SJCRH30 (cell line): ENCODE data around the gene MTUS2. TPM values are rescaled to one million over a fixed set of nuclear protein-coding genes. Genes with fewer than 3 reads are reported as not detected.
"Not testable (repeated sequence)": the region's sequence is repeated elsewhere in the genome, so short reads cannot be mapped to it uniquely, and the experiment has no call there.

ENCODE experiments used
- DNase-seq, 2 experiments: peaks; one replicate each; pipeline ENCODE4 v3.0.0-alpha.2; 2015 to 2020
- H3K27ac ChIP-seq: fragments of 250-450 bp; sonication (Bioruptor Pico); 2 replicates; pipeline ENCODE4 v1.5.1; 2020; ENCODE audit warnings: mild to moderate bottlenecking, moderate library complexity
- H3K27me3 ChIP-seq: fragments of 250-450 bp; sonication (Bioruptor Pico); 2 replicates; pipeline ENCODE4 v1.5.1; 2020; ENCODE audit warnings: mild to moderate bottlenecking, moderate library complexity
- H3K36me3 ChIP-seq: fragments of 250-450 bp; sonication (Bioruptor Pico); 2 replicates; pipeline ENCODE4 v1.5.1; 2020; ENCODE audit warnings: mild to moderate bottlenecking, moderate library complexity
- H3K4me1 ChIP-seq: fragments of 250-450 bp; sonication (Bioruptor Pico); 2 replicates; pipeline ENCODE4 v1.5.1; 2020; ENCODE audit warnings: mild to moderate bottlenecking, moderate library complexity
- H3K4me3 ChIP-seq: fragments of 250-450 bp; sonication (Bioruptor Pico); 2 replicates; pipeline ENCODE4 v1.5.1; 2020; ENCODE audit warnings: mild to moderate bottlenecking, moderate library complexity
- H3K9me3 ChIP-seq: fragments of 250-450 bp; sonication (Bioruptor Pico); replicated peaks from 2 replicates; pipeline ENCODE4 v1.5.1; 2020; ENCODE audit warnings: mild to moderate bottlenecking, moderate library complexity
- total RNA-seq: library from RNA; depleted of rRNA; stranded (reverse); fragments of >200 nt; shearing (Covaris generic); gene quantifications from 2 replicates; pipeline ENCODE4 v1.2.3, GENCODE V29; 2014

Gene MTUS2
- total RNA-seq, 1 experiment from 2014 or later: 2.4 TPM

DNA sequence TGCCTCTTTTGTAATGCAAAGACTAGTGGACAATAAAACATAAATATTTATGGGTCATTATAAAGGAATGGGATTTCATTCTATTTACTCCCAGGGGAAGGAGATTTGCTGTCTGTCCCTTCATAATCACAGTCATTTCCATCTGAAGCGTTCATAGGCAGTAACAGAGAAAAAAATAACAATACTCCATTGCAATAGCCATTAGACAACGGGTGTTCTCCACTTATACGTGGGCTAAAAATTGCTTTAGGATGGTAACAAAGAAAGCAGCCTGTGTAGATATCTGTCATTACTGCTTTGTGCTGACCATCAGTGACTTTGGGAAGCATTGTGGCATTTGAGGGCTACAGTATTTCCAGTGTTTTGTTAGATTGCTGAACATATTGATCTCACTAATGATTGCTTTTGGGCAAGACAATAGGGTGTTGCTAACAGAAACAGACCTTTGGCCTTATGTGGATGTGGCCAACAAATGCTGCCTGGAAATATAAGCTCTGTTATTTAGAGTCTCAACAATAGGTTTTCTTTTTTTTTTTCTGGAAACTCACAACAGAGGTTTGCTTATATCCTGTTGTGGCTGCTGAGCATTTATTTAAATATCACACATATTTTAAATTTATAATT, 355.2 kb downstream of the MTUS2 start:
- H3K27ac ChIP-seq: no peak overlapping the region
- no peaks in the 10 kb centered on the region for H3K4me1 ChIP-seq
- H3K36me3 ChIP-seq: no peaks in the 10 kb centered on the region
- no peak overlapping the region for H3K4me3 ChIP-seq
- DNase-seq: no peak
- no peaks in the 10 kb centered on the region for H3K9me3 ChIP-seq
- H3K27me3 ChIP-seq: peaks cover 8% of the 10 kb centered on the region; the same call in 1 of the 2 replicates

DNA sequence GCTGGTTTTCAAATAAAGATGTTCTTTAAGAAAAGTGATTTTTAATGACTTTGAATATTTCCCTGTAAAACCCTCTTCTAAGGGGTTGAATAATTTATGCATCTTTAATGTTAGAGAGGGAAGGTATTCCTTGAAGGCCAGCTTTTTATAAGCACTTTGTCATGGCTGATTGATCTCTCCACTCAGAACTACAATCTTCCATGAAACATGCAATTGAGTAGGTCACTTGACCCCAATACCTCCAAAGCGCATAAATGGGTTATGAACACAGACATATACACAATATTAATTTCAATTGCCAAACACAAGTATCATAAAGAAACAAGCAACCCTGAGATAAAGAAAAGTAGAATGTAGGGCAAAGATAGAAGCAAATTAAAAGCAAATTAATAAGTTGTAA, 359.9 kb downstream of the MTUS2 start:
- H3K27ac ChIP-seq: no peak overlapping the region
- no peaks in the 10 kb centered on the region for H3K36me3 ChIP-seq
- peaks cover under 1% of the 10 kb centered on the region; the same call in 1 of the 2 replicates for H3K27me3 ChIP-seq
- no peaks in the 10 kb centered on the region for H3K4me1 ChIP-seq
- no peak for DNase-seq
- H3K9me3 ChIP-seq: 0 out of 2 replicates have a peak, but pooled peaks cover 5% of the 10 kb centered on the region
- H3K4me3 ChIP-seq: no peak overlapping the region

DNA sequence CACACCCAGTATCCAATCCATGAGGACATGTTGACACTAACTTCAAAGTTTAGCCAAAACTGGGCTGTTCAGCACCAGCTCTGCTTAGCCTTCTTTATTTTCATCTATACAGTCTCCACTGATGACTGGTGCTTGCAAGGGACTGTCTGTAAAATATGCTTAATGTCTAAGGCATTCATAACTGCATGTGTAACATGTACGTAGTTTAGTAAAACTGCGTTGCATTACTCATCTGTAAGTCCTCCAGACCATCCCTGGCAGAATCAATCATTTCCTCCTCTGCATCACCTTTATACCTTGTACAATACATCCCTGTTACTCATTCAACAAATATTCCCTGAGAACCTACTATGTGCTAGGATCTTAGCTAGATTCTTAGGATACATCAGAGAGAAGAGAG, 362.1 kb downstream of the MTUS2 start:
- H3K4me1 ChIP-seq: no peaks in the 10 kb centered on the region
- H3K36me3 ChIP-seq: no peaks in the 10 kb centered on the region
- H3K27me3 ChIP-seq: no peaks in the 10 kb centered on the region; the same call in 1 of the 2 replicates
- 0 out of 2 replicates have a peak, but pooled peaks cover 5% of the 10 kb centered on the region for H3K9me3 ChIP-seq
- H3K27ac ChIP-seq: no peak overlapping the region
- DNase-seq: no peak
- no peak overlapping the region for H3K4me3 ChIP-seq

DNA sequence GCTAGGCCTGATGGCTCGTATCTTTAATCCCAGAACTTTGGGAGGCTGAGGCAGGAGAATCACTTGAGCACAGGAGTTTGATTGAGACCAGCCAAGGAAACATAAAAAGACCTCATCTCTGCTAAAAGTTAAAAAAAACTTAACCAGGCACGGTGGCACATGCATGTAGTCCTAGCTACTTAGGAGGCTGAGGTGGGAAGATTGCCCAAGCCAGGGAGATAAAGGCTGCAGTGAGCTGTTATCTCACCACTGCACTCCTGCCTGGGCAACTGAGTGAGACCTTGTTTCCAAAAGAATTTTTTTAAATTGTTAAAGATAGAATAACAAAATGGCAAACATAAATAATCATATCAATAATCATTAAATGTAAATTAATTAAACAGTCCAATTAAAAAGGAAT, 365.8 kb downstream of the MTUS2 start:
- Histone ChIP-seq H3K4me3 (no peak overlapping the region), H3K9me3 (0 out of 2 replicates have a peak, but pooled peaks cover 5% of the 10 kb centered on the region), H3K36me3 (no peaks in the 10 kb centered on the region), H3K27me3 (no peaks in the 10 kb centered on the region; the same call in 1 of the 2 replicates), H3K4me1 (no peaks in the 10 kb centered on the region), H3K27ac (no peak overlapping the region)
- DNase-seq: no peak

DNA sequence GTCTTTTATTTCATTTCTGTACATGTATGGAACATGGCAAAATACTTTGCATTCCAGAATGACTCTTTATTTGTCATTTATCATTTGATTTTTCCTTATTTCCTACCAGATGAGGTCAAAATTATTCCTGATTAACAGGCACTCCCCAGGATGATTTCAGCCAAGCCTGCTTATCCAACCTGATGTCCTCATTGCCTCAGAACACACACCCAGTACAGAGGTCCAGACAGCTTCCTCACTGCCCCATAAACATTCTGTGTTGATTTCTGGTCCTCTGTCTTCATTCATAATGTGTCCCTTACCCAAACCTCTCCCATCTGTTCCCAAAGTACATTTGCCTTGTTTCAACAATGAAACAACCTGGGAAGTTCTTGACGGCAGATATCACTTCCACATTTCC, 367.4 kb downstream of the MTUS2 start:
- no peak for DNase-seq
- Histone ChIP-seq H3K9me3 (0 out of 2 replicates have a peak, but pooled peaks cover 5% of the 10 kb centered on the region), H3K27me3 (no peaks in the 10 kb centered on the region), H3K36me3 (no peaks in the 10 kb centered on the region), H3K27ac (no peak overlapping the region), H3K4me1 (no peaks in the 10 kb centered on the region), H3K4me3 (no peak overlapping the region)

DNA sequence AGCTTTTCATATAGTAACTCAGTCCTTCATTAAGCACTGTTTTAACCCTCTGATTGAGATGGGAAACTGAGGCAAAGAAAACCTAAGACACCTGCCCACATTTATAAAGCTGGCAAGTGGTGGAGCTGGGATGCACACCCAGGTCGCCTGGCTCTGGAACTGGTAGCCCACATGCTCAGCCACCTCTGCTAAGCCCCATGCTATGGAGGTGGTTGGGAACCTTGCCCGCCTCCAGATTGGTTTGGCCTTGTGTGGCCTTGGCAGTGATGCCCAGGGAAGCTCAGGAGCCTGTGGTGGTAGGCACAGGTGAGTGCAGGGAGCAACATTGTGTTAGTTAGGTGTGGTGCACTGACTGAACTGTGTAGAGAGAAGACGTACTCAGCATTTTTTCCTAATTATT, 370.2 kb downstream of the MTUS2 start:
- no peaks in the 10 kb centered on the region for H3K4me1 ChIP-seq
- no peak for DNase-seq
- H3K9me3 ChIP-seq: no peaks in the 10 kb centered on the region
- H3K27me3 ChIP-seq: no peaks in the 10 kb centered on the region
- H3K36me3 ChIP-seq: no peaks in the 10 kb centered on the region
- H3K4me3 ChIP-seq: no peak overlapping the region
- H3K27ac ChIP-seq: no peak overlapping the region

DNA sequence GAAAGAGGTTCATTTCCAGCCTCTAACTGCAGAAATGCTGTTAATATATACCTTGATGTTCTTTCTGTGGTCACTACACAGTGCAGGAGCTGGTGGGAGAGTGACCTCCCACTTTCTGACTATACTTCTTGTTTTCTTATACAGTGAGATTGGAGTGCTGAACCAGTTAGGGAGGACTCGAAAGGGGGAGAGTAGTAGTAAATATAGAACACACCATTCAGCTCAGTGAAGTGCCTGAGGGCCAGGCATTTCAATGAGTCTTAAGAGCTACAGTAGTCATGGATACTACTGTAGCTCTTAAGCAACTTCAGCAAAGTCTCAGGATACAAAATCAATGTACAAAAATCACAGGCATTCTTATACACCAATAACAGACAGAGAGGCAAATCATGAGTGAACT, 372.9 kb downstream of the MTUS2 start:
- no peaks in the 10 kb centered on the region for H3K36me3 ChIP-seq
- no peak overlapping the region for H3K4me3 ChIP-seq
- no peak overlapping the region for H3K27ac ChIP-seq
- H3K27me3 ChIP-seq: no peaks in the 10 kb centered on the region
- H3K9me3 ChIP-seq: no peaks in the 10 kb centered on the region
- no peak for DNase-seq
- H3K4me1 ChIP-seq: no peaks in the 10 kb centered on the region

DNA sequence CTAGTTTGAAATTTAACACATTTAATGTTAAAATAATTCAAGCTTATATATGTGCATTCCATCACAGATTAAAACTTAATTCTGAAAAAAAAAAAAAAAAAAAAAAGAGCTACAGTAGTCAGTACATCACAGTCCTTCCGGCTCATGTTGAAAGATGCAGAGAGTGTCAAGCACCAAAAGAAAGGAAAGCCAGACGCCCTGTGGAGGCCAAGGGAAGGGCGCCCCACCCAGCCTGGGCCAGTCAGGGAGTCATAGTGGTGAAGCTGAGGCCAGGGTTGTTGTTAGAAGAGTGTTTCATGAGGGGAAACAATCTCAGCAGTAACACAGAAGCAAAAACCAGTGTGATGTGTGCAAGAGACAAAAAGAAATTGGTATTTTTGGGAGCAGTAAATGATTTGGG, 375.3 kb downstream of the MTUS2 start:
- H3K9me3 ChIP-seq: no peaks in the 10 kb centered on the region
- no peaks in the 10 kb centered on the region for H3K4me1 ChIP-seq
- H3K4me3 ChIP-seq: no peak overlapping the region
- no peak for DNase-seq
- H3K36me3 ChIP-seq: no peaks in the 10 kb centered on the region
- H3K27me3 ChIP-seq: no peaks in the 10 kb centered on the region
- no peak overlapping the region for H3K27ac ChIP-seq

DNA sequence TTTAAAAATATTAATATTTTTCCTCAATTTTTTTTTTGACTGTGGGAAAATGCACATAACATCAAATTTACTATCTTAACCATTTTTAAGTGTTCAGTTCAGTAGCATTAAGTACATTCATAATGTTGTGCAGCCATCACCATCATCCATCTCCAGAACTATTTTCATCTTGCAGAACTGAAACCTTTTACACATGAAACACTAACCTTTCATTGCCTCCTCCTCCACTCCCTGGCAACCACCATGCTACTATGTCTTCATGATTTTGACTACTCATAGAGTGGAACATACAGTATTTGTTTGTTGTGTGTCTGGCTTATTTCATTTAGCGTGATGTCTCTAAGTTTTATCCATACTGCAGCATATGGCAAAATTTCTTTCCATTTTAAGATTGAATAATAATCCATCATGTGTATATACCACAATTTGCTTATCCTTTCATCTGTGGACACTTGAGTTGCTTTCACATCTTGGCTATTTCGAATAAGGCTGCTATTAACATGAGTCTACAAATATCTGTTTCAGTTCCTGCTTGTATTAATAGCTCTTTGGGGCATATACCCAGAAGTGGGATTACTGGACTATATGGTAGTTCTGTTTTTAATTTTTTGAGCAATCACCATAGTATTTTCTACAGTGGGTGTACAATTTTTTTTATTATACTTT, 376.4 kb downstream of the MTUS2 start:
- Histone ChIP-seq H3K27me3 (no peaks in the 10 kb centered on the region), H3K36me3 (no peaks in the 10 kb centered on the region), H3K4me1 (no peaks in the 10 kb centered on the region), H3K4me3 (no peak overlapping the region), H3K9me3 (no peaks in the 10 kb centered on the region), H3K27ac (no peak overlapping the region)
- no peak for DNase-seq

DNA sequence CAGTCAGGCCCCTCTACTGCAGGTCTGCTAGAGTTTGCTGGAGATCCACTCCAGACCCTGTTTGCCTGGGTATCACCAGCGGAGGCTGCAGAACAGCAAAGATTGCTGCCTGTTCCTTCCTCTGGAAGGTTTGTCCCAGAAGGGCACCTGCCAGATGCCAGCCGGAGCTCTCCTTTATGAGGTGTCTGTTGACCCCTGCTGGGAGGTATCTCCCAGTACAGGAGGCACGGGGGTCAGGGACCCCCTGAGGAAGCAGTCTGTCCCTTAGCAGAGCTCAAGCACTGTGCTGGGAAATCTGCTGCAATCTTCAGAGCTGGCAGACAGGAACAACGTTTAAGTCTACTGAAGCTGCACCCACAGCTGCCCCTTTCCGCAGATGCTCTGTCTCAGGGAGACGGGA, 382.6 kb downstream of the MTUS2 start:
- H3K27me3 ChIP-seq, H3K9me3 ChIP-seq, DNase-seq, H3K4me1 ChIP-seq, H3K27ac ChIP-seq, H3K36me3 ChIP-seq, H3K4me3 ChIP-seq: not testable (repeated sequence)

DNA sequence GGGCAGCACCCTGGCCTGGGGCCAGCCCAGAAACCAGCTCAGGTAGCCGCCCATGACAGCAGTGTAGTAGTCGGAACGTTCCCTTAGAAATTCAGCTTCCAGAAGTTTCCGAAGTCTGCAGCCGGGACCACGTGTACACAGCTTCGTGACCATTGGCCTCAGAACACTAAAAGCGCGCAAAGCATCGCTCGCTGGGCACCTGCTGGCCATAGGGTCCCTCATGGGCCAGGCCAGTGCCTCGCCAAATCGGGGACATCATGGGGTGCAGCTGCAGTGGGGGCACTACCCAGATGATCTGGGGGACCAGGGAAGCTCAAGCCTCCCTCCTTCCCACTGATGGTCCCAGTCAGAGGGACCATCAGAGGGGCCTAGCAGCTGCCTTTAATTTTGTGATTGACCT, 384.5 kb downstream of the MTUS2 start:
- peaks cover 5% of the 10 kb centered on the region; the same call in 1 of the 2 replicates for H3K9me3 ChIP-seq
- DNase-seq: no peak

DNA sequence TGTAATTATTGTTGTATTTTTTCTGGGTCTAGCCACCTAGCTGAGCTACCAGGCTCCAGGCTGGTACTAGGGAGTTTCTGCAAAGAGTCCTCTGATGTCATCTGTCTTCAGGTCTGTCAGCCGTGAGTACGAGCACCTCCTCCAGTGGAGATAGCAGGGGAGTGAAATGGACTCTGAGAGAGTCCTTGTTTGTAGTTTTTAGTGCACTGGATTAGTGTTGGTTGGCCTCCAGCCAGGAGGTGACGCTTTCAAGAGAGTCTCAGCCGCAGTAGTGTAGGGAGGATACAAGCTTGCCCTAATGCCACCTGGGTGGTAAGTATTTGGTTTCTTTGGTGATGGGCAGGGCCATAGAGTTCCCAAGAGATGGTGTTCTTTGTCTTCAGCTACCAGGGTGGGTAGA, 390.5 kb downstream of the MTUS2 start:
- no peaks in the 10 kb centered on the region; the same call in 1 of the 2 replicates for H3K27me3 ChIP-seq
- no peak overlapping the region for H3K27ac ChIP-seq
- H3K9me3 ChIP-seq: peaks cover 5% of the 10 kb centered on the region; the same call in 1 of the 2 replicates
- no peaks in the 10 kb centered on the region for H3K4me1 ChIP-seq
- no peak overlapping the region for H3K4me3 ChIP-seq
- peak in 1 of 2 experiments; percentile 24 for DNase-seq
- no peaks in the 10 kb centered on the region for H3K36me3 ChIP-seq

More for the DNA sequence above, 384.5 kb downstream of the MTUS2 start:
- no peaks in the 10 kb centered on the region; the same call in 1 of the 2 replicates for H3K27me3 ChIP-seq
- H3K4me1 ChIP-seq: no peaks in the 10 kb centered on the region
- H3K27ac ChIP-seq: no peak overlapping the region
- no peak overlapping the region for H3K4me3 ChIP-seq
- H3K36me3 ChIP-seq: no peaks in the 10 kb centered on the region

DNA sequence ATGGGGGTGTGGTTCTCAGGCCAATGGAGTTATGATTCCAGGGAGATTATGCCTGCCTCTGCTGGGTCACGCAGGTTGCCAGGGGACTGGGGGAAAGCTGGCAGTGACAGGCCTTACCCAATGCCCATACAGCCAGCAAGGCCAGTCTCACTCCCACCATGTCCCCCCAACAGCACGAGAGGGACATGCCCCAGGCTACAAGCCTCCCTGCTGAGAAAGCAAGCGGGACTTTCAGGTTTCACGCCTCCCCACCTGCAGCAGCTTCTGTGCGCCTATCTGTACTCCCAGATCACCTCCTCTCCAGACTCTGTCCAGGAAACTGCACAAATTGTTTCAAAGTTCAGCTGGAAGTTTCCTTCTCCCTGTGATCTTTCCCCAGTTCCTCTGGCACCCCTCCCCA, 391.0 kb downstream of the MTUS2 start:
- not testable (repeated sequence) for H3K36me3 ChIP-seq, DNase-seq, H3K9me3 ChIP-seq, H3K27me3 ChIP-seq, H3K4me3 ChIP-seq, H3K27ac ChIP-seq, H3K4me1 ChIP-seq

DNA sequence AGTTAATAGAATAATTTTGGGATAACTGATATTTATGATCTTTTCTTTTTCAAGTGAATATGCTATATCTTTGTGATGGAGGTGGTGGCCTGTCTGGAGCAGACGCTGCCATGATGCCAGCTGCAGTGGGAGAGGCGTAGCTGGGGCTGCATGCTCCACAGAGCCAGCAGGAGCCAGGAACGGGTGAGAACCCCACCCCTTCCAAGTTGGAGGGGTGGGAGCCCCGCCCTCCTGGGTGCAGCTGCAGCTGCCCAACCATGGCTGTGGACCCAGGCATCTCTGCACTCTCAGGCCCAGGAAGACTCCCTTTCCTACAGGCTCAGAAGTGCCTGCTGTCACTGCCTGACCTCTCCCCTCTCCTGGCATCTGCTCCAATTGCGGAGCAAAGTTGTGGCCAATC, 402.3 kb downstream of the MTUS2 start:
- Histone ChIP-seq H3K4me3 (no peak overlapping the region), H3K36me3 (no peaks in the 10 kb centered on the region), H3K27ac (no peak overlapping the region), H3K4me1 (no peaks in the 10 kb centered on the region), H3K27me3 (no peaks in the 10 kb centered on the region), H3K9me3 (no peaks in the 10 kb centered on the region)
- DNase-seq: no peak

DNA sequence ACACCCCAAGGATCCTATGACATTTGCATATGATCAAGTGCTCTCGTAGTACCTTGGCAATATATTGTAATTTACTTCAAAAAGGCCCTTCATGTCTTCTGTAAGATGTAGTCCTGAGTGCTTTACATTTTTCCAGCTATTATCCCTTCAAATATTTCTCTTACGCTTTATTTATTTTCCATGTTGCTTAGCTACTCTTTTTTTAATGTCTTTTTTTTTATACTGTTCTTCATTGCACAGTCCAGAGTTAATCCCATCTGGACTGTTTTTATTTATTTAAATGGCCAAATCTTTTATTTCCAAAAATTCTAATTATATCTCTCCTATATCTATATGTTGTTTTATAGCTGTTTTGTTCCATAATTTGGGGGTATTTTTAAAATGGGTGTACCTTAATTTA, 404.1 kb downstream of the MTUS2 start:
- no peaks in the 10 kb centered on the region for H3K4me1 ChIP-seq
- H3K9me3 ChIP-seq: no peaks in the 10 kb centered on the region
- H3K27ac ChIP-seq: no peak overlapping the region
- no peak overlapping the region for H3K4me3 ChIP-seq
- H3K27me3 ChIP-seq: no peaks in the 10 kb centered on the region
- DNase-seq: no peak
- no peaks in the 10 kb centered on the region for H3K36me3 ChIP-seq

DNA sequence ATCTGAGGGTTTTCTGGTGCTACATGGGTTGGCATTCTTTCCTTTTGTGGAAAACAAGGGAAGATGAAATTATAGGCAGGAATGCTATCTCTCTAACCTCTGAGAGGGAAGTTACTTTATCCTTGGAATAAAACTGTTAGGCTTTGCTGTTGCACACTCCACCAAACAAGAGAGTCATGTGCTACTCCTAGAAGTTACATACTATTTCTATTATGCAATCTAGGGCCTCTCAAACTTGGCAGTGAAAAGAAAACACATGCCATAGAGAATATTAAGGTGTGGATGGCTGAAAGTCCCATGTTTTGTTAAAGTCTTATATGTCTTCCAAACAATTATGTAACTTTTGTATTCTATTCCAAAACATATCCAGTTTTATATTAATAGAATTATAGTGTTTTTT, 407.4 kb downstream of the MTUS2 start:
- Histone ChIP-seq H3K4me1 (no peaks in the 10 kb centered on the region), H3K9me3 (no peaks in the 10 kb centered on the region), H3K27me3 (no peaks in the 10 kb centered on the region), H3K4me3 (no peak overlapping the region), H3K36me3 (no peaks in the 10 kb centered on the region), H3K27ac (no peak overlapping the region)
- DNase-seq: no peak
